ENCODE data around the gene LRRN2.
"Not testable (repeated sequence)": the region's sequence is repeated elsewhere in the genome, so short reads cannot be mapped to it uniquely, and the experiment has no call there.

LRRN2 gene

DNA sequence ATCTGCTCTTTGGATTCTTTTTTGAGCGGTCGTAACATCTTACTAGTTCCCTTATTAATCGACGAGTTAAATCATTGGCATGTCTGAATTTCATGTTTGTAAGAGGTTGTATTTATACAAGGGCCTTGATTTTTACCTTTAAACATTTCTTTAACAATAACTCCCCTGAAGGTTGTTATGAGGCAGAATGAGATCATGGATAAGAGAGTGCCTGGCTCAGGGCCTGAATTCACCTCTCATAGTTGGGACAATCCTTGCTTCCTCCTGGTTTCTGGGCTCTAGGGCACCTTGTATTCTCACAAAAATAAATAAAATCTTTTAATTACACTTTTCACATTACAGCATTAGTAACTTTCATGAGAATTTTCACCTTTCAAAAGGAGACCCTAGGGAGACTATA, 113.9 kb downstream of the LRRN2 start:
- no peak for DNase-seq

DNA sequence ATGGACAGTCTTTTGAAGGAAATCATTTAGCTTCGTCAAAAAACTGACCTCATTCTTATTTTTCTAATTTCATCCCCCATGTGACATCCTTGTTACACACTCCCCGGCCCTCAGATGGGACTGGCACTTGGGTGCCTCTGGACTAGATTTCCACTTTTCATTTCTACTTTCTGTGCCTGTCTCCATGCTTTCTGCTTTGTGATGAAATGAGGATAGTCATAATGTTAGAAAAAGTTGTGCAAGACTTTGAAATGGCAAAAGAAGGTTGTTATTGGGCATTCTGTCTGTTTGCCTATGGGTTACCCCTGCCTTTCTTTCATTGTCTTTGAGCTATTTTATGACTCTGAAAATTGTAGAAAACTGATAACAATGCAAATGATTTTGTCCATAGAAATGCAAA, 114.4 kb downstream of the LRRN2 start:
- DNase-seq: no peak

DNA sequence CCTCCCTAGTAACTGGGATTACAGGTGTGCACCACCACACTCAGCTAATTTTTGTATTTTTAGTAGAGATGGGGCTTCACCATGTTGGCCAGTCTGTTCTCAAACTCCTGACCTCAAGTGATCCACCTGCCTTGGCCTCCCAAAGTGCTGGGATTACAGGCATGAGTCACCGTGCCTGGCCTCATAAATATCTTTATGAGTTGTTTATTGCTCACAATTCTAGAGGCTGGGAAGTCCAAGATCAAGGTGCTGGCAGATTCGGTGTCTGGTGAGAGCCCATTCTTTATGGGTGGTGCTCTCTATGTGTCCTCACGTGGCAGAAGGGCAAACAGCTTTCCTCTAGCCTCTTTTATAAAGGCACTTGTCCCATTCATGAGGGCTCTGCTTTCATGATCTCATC, 115.5 kb downstream of the LRRN2 start:
- DNase-seq: not testable (repeated sequence)

DNA sequence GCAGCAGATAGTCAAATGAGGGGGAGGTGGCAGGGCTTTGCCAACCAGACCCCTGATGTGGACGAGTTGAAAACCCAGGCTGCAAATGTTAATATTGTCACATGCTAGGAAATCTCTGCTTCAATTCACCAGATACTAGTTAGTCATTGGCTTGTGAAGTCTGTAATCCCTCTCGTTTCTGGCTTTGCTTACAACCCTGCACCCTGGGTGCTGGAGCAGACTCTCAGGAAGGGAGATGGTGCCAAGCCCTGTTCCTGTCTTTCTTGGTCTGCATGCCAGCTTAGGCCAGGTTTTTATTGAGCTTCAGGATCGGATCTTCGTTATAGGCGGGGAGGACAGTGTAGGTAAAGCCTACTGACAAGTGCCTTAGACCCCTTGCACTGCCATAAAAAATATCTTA, 116.1 kb downstream of the LRRN2 start:
- no peak for DNase-seq

DNA sequence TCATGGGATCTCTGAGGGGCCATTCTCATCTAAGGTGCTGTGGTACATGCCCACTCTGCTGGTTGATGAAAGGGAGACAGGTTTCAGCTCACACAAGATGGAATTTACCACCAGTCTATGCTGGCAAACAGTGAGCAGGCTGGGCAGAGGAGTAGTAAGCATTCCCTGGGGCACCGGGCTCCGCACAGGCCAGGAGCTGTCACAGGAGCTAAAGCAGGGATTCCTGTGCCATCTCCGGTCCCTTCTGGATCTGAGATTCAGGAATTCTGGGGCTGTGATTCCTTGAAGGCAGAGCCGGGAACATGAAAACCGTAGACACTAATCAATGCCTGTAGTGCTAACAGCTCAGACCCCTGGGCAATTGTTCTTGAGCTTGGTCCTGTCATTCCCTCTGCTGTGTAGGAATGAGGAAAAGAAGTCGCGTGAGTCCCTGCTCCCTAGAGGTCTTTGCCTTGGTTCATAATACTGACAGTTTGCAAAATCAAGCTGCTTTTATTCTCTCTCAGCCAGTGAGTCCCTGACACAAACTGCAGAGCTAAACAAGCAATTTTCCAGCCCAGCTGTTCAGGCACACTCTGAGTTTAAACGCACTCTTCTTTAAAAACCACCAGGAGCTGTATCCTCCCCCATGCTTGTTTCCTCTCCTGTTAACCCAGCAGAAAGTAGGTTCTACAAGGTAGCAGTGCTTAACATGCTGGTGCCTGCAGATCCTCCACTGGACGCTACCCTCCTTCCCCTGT, 116.8 kb downstream of the LRRN2 start:
- DNase-seq: no peak
